HG03439 (cell line): ENCODE measurements around the gene AQP3.
"Not testable (repeated sequence)": the region's sequence is repeated elsewhere in the genome, so short reads cannot be mapped to it uniquely, and the experiment has no call there.

Experiments
- ATAC-seq: cut with Tn5 transposase; IDR thresholded peaks from one replicate; pipeline ENCODE4 v1.9.1; 2021; ENCODE audit warnings: mild to moderate bottlenecking, moderate library complexity; ENCODE audit not compliant: unreplicated experiment

The AQP3 gene

GRCh38 chr9:33418090-33418489 is 29.3 kb downstream of the AQP3 start:
- ATAC-seq, result no peak

GRCh38 chr9:33416996-33417395 is 30.4 kb downstream of the AQP3 start:
- no peak for ATAC-seq

GRCh38 chr9:33415501-33416038 is 31.8 kb downstream of the AQP3 start:
- peak; percentile 47 for ATAC-seq

- ATAC-seq, result peak; percentile 15
These were observed 32.4 kb downstream of the AQP3 start for GRCh38 chr9:33414889-33415500.

- ATAC-seq, result no peak
These were observed 33.1 kb downstream of the AQP3 start for GRCh38 chr9:33414268-33414667.

GRCh38 chr9:33408087-33408486 is 39.3 kb downstream of the AQP3 start:
- ATAC-seq, result no peak

- no peak for ATAC-seq
These were observed 40.3 kb downstream of the AQP3 start for GRCh38 chr9:33407061-33407460.

GRCh38 chr9:33404788-33405362 is 42.5 kb downstream of the AQP3 start:
- ATAC-seq, result no peak

- ATAC-seq, result no peak
These were observed 43.2 kb downstream of the AQP3 start for GRCh38 chr9:33403941-33404787.

GRCh38 chr9:33402371-33402770 is 45.0 kb downstream of the AQP3 start, which contains the start of gene AQP7:
Gene AQP7 (minus strand): TSS chr9:33402568. CDS start chr9:33401262, 1,306 bp downstream.
- not testable (repeated sequence) for ATAC-seq

GRCh38 chr9:33401809-33402208 is 45.6 kb downstream of the AQP3 start:
- ATAC-seq, result not testable (repeated sequence)

GRCh38 chr9:33399047-33399446 is 48.3 kb downstream of the AQP3 start:
- not testable (repeated sequence) for ATAC-seq

GRCh38 chr9:33397801-33398200 is 49.6 kb downstream of the AQP3 start:
- not testable (repeated sequence) for ATAC-seq

- ATAC-seq, result not testable (repeated sequence)
These were observed 52.1 kb downstream of the AQP3 start for GRCh38 chr9:33395159-33395879.

- not testable (repeated sequence) for ATAC-seq
These were observed 53.4 kb downstream of the AQP3 start for GRCh38 chr9:33393986-33394385.

- no peak for ATAC-seq
These were observed 53.8 kb downstream of the AQP3 start for GRCh38 chr9:33393581-33393980.

- ATAC-seq, result not testable (repeated sequence)
These were observed 54.8 kb downstream of the AQP3 start for GRCh38 chr9:33392591-33393021.
